Activated T-cell treated with anti-CD3 and anti-CD28 coated beads, Interleukin-2, amount 50 U/mL, for 24 hours (primary cell): ENCODE measurements around the gene TMEM269.

Experiments
- DNase-seq: peaks from one replicate; pipeline ENCODE4 v3.0.0-alpha.2; 2020
- H3K27ac Mint-ChIP-seq: 2 replicates; pipeline ENCODE4 v1.8.0; 2020; ENCODE audit warnings: mild to moderate bottlenecking, mixed read lengths
- H3K27me3 Mint-ChIP-seq: 2 replicates; pipeline ENCODE4 v1.8.0; 2020; ENCODE audit warnings: mixed read lengths
- H3K36me3 Mint-ChIP-seq: 2 replicates; pipeline ENCODE4 v1.8.0; 2020; ENCODE audit warnings: low read depth, mixed read lengths
- H3K4me1 Mint-ChIP-seq: 2 replicates; pipeline ENCODE4 v1.8.0; 2020; ENCODE audit warnings: low read depth, mixed read lengths
- H3K4me3 Mint-ChIP-seq: 2 replicates; pipeline ENCODE4 v1.8.0; 2020; ENCODE audit warnings: mild to moderate bottlenecking, moderate library complexity, mixed read lengths
- H3K9me3 Mint-ChIP-seq: 2 replicates; pipeline ENCODE4 v1.8.0; 2020; ENCODE audit warnings: mixed read lengths

The TMEM269 gene, protein sequence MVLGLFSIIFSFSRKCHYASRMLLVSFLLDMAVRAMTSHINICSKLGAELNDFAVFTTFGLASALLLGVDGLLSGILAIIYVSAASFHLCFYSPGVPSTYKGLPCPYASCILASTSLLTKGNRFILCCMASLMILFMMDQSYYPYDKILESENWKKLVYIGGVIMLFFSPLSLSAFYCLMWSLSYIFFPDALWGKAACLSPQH

DNA sequence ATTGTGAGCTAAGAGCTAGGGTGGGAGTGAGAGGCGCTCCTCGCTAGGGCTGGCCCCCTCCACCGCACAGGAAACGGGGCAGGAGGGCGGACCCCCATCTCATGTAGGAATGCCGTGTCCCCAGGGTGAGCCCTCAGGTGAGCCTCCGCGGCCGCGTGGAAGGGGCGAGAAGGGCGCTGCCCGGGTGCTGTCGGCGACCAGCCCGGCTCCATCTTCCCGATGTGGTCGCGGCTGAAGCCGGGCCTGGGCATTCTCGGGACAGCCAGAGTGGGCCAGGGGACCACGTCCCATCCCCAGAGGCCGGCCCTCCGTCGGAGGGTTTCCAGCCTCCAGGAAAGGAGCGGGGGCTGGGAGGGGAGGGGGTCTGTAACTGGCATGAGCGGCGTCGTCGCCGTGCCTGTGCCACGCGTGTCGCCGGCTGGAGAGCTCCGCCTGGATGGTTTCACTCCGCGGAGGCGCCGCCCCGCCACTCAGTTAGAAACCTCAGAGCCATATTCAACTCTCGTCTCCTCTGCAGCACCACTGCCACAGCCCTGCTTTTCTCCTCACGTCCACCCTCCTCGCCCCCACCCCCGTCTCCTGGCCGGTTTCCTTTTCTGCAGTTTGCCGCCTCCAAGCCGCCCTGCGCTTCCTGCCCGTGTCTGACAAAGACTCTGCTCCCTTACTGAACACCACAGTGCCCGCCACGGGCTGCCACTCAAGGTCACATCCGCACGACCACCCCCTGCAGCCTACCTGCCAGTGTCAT is at the start of gene TMEM269:
TMEM269 (plus strand) TSS at position 46 of the 748 bp plus-strand sequence. CDS start 4,903 bp downstream, outside the sequence.
- peak; percentile 65 for DNase-seq
- Mint-ChIP-seq H3K27me3 (no peaks in the 10 kb centered on the region), H3K36me3 (peaks cover 35% of the 10 kb centered on the region), H3K27ac (peak within 1 kb of the TSS; percentile 46), H3K9me3 (no peaks in the 10 kb centered on the region), H3K4me3 (peak within 1 kb of the TSS; percentile 52), H3K4me1 (peaks cover 18% of the 10 kb centered on the region)

DNA sequence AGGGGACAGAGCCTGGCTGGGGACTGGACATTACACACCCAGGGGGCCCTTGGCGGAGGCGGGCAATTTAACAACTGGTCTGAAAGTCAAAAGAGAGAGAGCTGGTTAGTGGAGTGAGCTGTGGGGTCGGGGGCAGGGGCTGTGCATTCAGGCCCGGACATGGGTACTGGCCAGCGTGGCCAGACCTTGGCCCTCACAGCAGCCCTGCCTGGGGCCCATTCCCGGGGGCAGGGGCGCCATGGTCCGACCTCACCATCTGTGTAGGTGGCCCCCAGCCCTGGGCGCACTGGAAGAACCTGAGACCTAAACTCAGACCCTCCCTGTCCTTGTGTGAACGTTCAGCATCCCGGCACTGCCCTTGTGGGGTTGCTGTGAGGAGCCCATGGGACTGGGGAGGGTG is 49.7 kb upstream of the TMEM269 start:
- Mint-ChIP-seq H3K27ac (no peak overlapping the region), H3K4me3 (no peak overlapping the region), H3K9me3 (no peaks in the 10 kb centered on the region), H3K36me3 (no peaks in the 10 kb centered on the region), H3K4me1 (peaks cover 8% of the 10 kb centered on the region), H3K27me3 (no peaks in the 10 kb centered on the region)
- DNase-seq = no peak

DNA sequence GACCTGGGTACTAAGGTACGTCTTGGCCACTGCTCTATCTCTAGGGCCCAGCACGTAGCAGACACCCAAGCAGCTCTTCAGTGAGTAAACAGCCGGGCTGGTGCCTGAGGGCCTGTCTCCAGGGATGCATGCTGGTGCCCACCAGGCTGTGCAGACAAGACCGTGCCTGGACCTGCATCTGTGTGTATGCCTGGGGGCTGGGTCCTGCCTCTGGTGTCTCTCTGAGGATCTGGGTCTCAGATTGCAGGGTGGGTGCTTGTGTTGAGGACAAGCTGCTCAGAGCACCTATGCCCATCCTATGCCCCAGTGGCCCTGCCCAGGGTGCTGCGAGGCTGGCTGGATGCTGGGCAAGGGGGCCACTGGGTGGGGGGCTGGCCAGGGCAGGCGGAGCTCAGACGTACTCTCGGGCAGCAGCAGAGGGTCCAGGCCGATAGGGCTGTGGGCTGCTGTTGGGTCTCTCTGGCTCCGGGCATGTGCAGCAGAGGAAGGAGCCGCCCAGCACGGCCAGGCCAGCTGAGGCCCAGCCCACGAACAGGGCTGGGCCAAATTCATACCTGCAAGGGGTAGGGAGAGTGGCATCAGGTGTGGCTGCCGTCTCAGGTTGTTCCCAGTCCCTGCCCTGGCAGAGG is 49.2 kb upstream of the TMEM269 start:
- Mint-ChIP-seq H3K27me3 (no peaks in the 10 kb centered on the region), H3K4me1 (peaks cover 8% of the 10 kb centered on the region), H3K4me3 (no peak overlapping the region), H3K27ac (no peak overlapping the region), H3K9me3 (no peaks in the 10 kb centered on the region), H3K36me3 (no peaks in the 10 kb centered on the region)
- no peak for DNase-seq

DNA sequence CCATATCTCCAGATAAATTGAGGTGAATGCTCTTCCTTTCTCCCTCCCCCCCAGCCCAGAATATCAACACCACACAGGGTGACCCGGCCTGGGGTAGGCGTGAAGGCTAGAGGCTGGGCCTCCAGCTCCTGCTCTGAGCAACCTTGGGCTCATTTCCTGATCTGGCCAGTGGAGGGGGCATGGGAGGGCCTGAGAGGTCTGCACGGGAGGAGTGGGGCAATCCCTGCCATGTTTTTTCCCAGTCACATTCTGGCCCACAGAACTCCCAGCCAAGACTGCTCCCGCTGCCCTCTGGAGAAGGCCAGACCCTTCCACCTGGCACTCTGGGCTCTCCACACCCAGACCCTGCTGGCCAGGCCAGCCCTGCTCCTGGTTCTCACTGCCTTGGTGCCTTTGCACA is 48.6 kb upstream of the TMEM269 start:
- Mint-ChIP-seq H3K27ac (no peak overlapping the region), H3K9me3 (no peaks in the 10 kb centered on the region), H3K27me3 (no peaks in the 10 kb centered on the region), H3K4me1 (peaks cover 6% of the 10 kb centered on the region), H3K4me3 (no peak overlapping the region), H3K36me3 (no peaks in the 10 kb centered on the region)
- no peak for DNase-seq

DNA sequence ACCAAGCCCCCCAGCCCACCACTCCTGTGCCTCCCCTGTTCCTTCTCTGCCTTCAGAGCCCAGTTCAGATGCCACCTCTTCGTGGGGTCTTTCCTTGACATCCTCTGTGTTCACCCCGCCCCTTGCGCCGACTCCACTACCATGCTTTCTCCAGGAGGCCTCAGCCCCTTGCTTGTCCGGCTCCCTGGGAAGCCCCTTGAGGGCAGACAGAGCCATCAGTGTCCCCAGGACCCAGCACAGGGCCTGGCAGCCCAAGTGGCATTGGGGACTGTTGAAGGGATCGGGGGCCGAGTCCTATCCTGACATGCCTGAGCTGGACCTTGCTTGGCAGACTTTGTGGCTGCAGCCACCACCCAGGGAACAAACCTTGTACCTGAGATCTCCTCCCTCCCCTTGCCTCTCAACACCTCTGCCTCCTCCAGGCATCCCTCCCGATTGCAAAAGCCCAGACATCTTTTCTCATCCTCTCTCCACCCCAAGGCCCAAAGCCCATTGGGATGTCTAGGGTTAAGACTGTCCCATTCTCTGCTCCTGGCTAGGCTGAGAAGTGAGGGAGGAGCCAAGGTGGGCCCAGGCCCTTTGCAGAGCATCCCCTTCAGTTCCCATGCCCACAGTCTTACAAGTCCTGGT is 48.1 kb upstream of the TMEM269 start:
- Mint-ChIP-seq H3K36me3 (no peaks in the 10 kb centered on the region), H3K9me3 (no peaks in the 10 kb centered on the region), H3K27ac (no peak overlapping the region), H3K4me3 (no peak overlapping the region), H3K27me3 (no peaks in the 10 kb centered on the region), H3K4me1 (peaks cover 6% of the 10 kb centered on the region)
- no peak for DNase-seq

DNA sequence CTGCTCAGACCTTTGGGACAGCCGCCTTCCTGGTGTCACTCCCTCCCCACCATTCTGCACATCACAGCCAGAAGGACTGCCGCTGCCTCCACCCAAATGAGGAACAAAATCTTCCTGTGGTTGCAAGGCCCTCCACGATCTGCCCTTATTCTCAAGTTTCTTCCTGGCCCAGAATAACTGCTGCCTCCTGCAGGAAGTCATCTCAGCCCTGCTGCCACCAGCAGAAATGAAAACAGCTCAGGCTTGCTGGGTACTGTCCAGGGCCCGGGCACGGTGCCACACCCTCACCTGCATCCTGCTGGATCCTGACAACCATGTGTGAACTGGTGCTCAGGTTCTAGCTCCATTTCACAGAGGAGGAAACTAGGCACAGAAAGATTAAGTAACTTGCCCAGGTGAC is 47.5 kb upstream of the TMEM269 start:
- Mint-ChIP-seq H3K4me3 (no peak overlapping the region), H3K9me3 (no peaks in the 10 kb centered on the region), H3K36me3 (no peaks in the 10 kb centered on the region), H3K27ac (no peak overlapping the region), H3K4me1 (peaks cover 6% of the 10 kb centered on the region), H3K27me3 (no peaks in the 10 kb centered on the region)
- DNase-seq = no peak

DNA sequence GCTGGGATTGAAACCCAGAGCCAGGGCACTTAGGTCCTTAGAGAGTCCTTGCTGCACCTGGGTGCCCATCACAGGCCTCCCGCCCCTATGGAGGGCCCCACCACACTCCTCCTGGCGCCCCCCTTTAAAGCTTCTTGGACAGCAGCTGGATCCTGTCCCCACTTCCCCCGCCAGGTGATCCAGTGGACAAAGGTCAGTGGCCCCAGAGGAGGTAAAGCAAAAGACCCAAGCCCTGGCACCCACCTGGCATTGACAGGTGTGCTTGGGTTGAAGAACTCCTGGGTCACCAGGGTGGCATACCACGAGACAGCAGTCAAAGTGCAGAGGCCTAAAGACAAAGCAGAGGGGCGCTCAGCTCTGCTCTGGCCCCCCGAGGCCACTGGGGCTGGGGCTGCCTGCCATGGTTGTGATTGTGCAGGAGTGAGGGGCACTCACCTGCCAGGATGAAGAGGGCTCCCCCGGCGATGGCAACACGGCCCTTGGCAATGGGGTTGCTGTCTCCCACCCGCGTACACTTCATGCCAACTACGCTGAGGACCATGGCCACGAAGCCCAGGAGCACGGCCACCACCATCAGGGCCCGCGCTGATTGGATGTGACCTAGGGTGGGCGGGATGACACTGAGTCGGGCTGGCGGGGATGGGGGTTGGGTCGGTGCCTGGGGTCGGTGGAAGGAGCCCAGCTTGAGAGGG is 46.7 kb upstream of the TMEM269 start:
- Mint-ChIP-seq H3K27ac (no peak overlapping the region), H3K9me3 (no peaks in the 10 kb centered on the region), H3K4me3 (no peak overlapping the region), H3K4me1 (peaks cover 6% of the 10 kb centered on the region), H3K27me3 (no peaks in the 10 kb centered on the region), H3K36me3 (no peaks in the 10 kb centered on the region)
- no peak for DNase-seq

DNA sequence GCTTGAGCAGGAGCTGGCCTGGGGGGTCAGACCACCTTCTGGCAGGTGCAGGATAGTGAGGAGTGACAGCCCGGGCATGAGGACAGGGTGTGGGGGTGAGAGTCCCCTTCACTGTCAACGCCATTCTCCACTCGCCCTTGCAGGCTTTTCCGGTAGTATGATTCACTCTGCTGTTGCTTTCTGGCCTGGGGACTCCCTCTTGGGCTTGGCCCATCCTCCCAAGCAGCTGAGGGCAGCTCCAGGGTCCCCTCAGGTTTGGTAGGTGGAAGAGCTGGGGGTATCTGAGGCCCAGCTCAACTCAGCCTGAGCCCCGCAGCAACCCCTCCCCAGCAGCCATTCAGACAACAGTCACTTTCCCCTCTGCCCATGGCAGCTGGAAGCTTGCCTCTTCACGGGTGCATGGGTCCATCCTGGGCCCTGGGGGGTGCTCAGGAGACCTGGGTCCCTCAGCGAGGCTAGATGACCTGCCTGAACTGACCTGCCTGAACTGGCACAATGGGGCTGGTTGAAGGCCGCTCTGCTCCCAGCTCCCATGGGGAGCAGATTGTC is 46.0 kb upstream of the TMEM269 start:
- no peak overlapping the region for H3K27ac Mint-ChIP-seq
- no peaks in the 10 kb centered on the region for H3K9me3 Mint-ChIP-seq
- H3K36me3 Mint-ChIP-seq = no peaks in the 10 kb centered on the region
- no peak for DNase-seq
- no peak overlapping the region for H3K4me3 Mint-ChIP-seq
- H3K4me1 Mint-ChIP-seq = peaks cover 6% of the 10 kb centered on the region
- no peaks in the 10 kb centered on the region for H3K27me3 Mint-ChIP-seq

DNA sequence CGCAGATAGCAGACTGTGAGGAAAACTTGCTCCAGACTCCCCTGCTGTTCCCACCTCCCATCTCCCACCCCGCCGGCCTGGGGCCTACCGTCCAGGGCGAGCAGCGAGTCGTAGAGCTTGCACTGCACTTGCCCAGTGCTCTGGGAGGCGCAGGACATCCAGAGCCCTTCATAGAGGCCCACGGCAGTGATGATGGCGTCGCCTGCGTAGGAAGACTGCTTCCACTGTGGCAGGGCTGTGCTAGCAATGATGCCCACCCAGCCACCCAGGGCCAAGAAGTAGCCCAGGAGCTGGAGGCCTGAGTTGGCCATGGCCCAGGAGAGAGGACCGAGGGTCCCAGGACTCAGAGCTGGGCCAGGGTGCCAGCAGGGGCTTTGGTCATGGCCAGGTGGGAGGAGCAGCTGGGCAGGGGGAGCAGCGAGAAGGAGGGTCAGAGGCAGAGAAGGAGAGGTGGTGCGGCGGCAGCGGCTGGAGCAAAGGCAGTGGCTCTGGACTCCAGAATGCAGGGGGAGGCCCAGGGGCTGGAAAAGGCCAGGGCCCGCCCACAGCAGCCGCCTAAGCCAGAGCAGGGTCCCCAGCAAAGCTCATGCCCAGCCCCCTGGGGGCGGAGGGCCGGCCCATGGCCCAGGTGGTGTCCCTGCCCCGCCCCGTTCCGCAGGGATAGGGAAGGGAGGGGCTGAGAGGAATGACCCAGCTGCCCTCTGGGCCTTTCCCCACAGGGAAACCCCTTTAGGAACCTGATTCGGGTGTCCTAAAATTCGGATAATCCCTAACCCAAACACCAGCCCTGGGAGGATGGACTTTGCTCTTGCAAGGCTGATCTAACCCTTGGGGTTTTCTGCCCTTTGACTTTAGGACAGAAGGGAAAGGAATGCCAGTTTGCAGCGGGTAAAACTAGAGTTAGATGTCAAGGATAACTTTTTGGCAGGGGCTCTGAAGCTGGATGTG is 44.8 kb upstream of the TMEM269 start, which contains the start of gene CLDN19:
CLDN19 (minus strand) TSS at position 484 of the 948 bp plus-strand sequence; CDS start at position 311, 173 bp downstream.
- H3K9me3 Mint-ChIP-seq = no peaks in the 10 kb centered on the region
- H3K4me3 Mint-ChIP-seq = no peak within 1 kb of the TSS
- H3K4me1 Mint-ChIP-seq = peaks cover 6% of the 10 kb centered on the region
- no peak within 1 kb of the TSS for H3K27ac Mint-ChIP-seq
- no peaks in the 10 kb centered on the region for H3K27me3 Mint-ChIP-seq
- H3K36me3 Mint-ChIP-seq = no peaks in the 10 kb centered on the region
- DNase-seq = no peak

DNA sequence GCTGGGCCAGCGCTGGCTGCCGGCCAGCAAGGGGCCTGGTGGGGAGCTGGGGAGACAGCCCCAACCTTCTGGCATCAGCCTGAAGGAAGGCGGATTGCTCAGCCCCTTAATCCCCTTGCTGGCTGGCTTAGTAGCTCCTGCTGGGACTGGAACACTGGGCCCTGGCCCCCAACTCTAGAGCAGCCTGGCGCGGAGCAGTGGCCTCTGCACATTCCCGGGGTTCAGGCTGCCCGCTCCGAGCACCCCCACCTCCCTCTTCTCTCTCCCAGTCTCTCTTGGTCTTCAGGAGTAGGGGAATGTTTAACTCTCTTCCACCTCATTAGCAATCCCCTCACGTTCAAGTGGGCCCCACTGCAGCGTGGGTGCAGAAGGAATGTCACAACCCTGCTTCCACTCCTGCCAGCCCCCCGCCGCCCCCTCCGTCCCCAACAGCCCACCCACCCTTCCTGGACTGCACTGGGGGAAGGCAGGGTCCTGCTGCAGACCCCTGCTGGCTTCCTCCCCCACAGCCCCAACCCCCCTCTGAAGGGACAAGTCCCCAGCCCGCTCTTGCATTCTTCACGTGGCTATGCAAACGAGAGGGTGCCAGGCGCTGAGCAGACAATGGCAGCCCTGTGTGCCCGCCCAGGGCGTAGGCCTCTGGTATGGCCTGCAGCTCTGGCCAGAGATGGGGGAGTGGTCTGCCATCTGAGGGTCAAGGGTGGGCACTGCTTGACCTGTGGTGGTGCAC is 43.8 kb upstream of the TMEM269 start:
- no peak for DNase-seq
- peaks cover 6% of the 10 kb centered on the region for H3K4me1 Mint-ChIP-seq
- no peak overlapping the region for H3K27ac Mint-ChIP-seq
- peaks cover 5% of the 10 kb centered on the region for H3K36me3 Mint-ChIP-seq
- no peaks in the 10 kb centered on the region for H3K9me3 Mint-ChIP-seq
- H3K4me3 Mint-ChIP-seq = no peak overlapping the region
- H3K27me3 Mint-ChIP-seq = no peaks in the 10 kb centered on the region

DNA sequence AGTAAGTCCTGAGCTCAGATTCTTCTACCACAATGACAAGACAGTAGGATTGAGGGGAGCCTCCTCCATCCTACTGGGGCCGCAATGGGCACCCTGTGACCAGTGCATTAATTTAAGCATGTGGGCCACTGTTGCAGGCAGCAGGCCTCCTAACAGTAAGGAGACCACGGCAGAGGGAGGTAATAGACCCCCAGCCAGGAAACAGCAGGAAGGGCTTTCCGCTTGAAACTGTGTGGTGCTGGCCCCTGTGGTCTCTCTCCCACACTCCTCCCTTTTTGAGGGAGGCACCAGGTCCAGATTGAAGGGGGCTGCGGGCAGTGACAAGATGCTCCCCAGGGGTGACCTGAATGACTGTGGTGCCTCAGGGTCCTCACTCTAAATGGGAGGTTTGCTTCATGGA is 43.1 kb upstream of the TMEM269 start:
- Mint-ChIP-seq H3K36me3 (peaks cover 12% of the 10 kb centered on the region), H3K4me3 (no peak overlapping the region), H3K9me3 (no peaks in the 10 kb centered on the region), H3K4me1 (peaks cover 6% of the 10 kb centered on the region), H3K27me3 (no peaks in the 10 kb centered on the region), H3K27ac (no peak overlapping the region)
- DNase-seq = no peak

DNA sequence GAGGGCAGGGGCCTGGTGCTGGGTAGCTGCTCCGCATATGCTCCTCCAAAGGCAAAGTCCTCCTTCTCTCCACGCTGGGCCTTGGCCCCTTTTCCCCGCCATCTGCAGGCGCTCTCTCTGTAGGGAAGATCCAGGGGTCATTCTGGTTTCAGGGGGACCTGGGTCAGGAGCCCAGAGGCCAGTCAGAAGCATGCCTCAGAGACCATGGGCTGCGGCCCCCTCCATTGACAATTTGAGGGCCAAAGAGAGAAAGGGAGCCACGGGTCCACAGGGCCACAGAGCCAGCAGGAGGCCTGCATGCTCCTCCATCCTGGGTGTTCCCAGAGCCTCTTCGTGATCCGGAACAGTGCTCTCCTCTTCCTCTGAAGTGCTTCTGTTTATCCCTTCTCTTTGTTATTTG is 42.6 kb upstream of the TMEM269 start:
- Mint-ChIP-seq H3K27me3 (no peaks in the 10 kb centered on the region), H3K4me1 (peaks cover 3% of the 10 kb centered on the region), H3K9me3 (no peaks in the 10 kb centered on the region), H3K27ac (no peak overlapping the region), H3K36me3 (peaks cover 16% of the 10 kb centered on the region), H3K4me3 (no peak overlapping the region)
- DNase-seq = no peak
